ENCODE data around the gene TEAD1.
"Not testable (repeated sequence)": the region's sequence is repeated elsewhere in the genome, so short reads cannot be mapped to it uniquely, and the experiment has no call there.

Gene TEAD1

GRCh38 chr11:12744826-12745502, 70.7 kb downstream of the TEAD1 start:
- DNase-seq = no peak

- no peak for DNase-seq
These were observed 71.6 kb downstream of the TEAD1 start for GRCh38 chr11:12745787-12746186.

DNA sequence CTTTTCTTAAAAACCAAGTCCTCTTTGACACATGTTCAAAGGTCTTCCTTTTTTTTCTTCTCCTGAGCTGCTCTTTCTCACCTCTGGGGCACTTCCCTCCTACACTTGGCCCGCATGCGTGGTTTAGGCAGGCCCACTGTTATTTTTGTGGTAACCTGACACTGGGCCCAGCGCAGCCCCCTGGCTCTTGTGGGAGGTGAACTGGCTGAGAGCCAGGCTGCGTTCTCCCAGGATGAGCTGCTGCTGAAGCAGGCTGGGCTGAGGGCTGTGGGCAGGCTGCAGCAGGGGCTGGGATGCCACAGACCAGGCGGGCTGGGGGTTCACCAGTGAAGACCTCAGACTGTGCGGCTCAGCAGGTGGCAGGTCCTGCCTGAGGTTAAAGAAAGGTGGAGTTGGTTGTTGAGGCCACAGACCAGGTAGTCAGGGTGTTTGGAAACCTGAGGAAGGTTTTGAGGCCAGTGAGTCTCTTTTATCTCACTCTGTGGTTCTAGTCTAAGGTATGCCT, 72.4 kb downstream of the TEAD1 start:
- no peak for DNase-seq

- no peak for DNase-seq
These were observed 74.3 kb downstream of the TEAD1 start for GRCh38 chr11:12748561-12748960.

- no peak for DNase-seq
These were observed 75.2 kb downstream of the TEAD1 start for GRCh38 chr11:12749442-12749841.

DNA sequence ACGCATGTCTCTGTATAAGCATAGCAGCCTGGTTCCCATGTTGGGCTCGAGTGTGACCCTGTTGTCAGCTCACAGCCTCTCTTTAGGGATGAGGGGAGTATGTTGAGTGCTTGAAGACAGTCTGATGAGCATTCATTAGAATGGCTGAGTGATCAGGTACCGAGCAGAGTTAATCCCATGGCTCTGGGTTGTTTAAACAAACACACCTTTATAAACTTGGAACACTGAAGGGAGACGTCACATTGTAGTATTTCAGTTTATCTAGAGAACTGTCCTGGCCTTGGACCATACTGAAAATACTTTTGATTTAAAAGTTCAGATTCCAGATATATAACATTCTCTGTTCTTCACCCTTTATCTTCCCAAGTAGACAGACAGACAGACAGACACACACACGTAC, 76.0 kb downstream of the TEAD1 start:
- no peak for DNase-seq

DNA sequence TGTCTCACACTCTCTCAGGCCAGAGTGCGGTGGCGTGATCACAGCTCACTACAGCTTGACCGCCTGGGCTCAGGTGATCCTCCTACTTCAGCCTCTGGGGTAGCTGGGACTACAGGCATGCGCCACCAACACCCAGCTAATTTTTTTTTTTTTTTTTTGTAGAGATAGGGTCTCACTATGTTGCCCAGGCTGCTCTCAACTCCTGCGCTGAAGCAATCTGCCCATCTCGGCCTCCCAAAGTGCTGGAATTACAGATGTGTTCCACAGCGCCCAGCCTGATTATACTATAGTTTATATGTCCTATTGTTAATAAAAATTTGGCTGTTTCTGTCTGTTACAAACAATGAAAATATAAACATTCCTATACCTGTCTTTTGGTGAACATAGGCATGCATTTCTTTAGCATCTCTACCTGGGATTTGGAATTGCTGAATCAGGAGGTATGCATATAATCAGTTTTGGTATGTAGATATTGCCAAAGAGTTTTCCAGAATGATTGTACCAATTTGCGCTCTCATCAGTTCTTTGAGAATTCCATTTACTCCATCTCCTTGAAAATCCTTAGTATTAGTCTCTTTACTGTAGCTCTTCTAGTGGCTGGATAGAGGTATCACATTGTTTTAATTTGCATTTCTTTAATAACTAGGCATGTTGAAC, 78.8 kb downstream of the TEAD1 start:
- no peak for DNase-seq

- no peak for DNase-seq
These were observed 79.8 kb downstream of the TEAD1 start for GRCh38 chr11:12754021-12754420.

DNA sequence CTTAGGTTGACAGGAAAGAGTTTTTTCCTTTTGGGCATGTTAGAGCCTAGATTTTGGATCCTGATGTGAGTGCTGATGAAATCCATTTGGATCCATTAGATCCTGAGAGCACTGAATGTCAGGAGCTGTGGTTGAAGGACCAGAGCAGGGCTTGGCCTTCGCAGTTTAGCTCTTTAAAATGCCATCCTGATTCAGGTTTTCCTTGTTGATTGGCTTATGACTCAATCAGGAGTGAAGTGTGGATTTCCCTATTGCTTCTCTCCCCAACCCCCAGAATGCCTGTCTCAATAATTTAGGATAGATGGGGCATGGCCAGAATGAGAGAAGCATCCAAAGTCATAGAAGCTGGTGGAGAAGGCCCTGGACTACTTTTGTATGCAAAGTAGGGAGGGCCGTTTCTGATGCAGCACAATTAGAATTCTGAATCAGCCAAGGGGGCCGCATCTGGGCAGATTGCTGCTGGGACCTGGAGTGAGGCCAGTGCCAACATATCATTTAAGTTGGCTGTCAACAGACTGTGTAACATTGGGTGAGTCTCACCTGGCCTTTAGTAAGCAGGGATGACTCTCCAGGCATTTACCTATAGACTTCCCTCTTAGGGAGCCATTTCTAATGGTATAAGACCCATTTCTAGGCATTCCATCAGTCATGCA, 80.5 kb downstream of the TEAD1 start:
- no peak for DNase-seq

- no peak for DNase-seq
These were observed 81.6 kb downstream of the TEAD1 start for GRCh38 chr11:12755510-12756453.

- no peak for DNase-seq
These were observed 82.2 kb downstream of the TEAD1 start for GRCh38 chr11:12756454-12756806.

DNA sequence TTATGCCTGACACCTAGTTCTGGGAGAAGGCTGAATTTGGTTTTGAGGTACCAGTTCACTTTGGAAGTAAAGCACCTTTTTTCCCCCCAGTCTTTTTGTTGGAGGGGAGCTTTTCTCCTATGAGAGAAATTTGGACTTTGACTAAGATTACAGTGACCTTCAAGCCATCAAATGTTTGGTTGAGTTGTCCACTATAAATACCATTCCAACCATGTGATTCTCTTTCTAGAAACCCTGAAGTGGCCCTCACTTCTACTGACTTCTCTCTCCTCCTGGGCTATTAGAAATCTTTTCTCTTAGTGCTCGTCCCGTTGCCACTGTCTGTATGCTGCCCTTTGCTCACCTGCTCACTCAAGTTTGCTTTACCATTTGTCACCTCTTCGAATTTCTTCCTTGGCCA, 82.6 kb downstream of the TEAD1 start:
- DNase-seq = no peak

GRCh38 chr11:12757416-12757815, 83.2 kb downstream of the TEAD1 start:
- no peak for DNase-seq

DNA sequence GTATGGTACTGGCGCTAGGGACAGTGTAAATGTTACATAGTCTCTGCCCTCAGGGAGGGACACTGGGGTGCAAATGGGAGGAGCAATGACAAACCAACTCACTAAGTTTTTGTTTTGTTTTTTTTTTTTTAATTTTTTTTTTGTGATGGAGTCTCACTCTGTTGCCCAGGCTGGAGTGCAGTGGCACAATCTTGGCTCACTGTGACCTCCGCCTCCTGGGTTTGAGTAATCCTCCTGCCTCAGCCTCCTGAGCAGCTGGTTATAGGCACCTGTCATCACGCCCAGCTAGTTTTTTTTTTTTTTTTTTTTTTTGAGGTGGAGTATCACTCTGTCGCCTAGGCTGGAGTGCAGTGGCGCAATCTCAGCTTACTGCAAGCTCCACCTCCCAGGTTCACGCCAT, 83.9 kb downstream of the TEAD1 start:
- not testable (repeated sequence) for DNase-seq

- DNase-seq = no peak
These were observed 86.8 kb downstream of the TEAD1 start for GRCh38 chr11:12761029-12761428.

DNA sequence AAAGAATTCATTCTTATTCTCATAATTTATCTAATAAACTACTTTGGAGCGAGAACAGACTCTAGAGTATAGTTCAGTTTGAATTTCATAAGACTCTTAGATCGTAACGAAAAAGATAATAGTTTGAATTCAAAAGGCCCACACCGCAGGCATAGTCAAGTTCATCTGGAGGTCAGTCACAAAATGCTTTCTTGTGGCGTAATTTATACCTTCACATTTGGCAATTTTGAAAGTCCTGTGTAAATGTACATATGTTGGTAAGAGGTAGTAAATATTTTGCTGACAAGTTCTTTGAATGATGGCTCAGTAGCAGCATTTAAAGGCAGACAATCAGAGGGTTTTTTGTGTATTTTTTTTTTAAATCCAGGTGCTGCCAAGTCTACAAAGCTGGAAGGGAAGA, 88.1 kb downstream of the TEAD1 start:
- no peak for DNase-seq

GRCh38 chr11:12762696-12763324, 88.6 kb downstream of the TEAD1 start:
- no peak for DNase-seq

DNA sequence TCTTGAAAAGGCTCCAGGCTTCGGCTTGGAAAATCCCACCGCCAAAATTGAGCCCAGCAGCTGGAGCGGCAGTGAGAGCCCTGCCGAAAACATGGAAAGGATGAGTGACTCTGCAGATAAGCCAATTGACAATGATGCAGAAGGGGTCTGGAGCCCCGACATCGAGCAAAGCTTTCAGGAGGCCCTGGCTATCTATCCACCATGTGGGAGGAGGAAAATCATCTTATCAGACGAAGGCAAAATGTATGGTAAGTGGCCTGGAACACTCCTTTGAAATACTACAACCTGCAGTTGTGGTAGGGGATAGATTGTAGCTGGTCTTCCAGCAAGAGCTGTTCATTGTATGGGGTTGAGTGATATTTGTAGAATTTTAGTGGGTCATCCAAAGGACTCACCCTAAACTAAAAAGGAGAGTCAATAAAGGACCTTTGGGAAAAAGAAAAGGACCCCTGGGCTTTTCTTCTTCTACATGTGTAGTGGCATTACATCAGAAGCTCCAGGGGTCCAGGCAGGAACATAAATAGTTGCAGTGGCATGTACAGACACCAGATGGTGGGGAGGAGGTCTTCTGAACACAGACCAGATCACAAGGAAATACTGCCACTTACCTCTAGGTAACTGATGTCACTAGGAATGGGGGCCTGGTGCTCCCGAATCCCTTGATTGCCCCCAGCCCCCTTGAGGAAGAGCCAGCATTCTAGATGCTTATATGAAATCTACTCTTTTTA, 90.1 kb downstream of the TEAD1 start:
- DNase-seq = no peak

GRCh38 chr11:12765428-12765827, 91.2 kb downstream of the TEAD1 start:
- no peak for DNase-seq

- no peak for DNase-seq
These were observed 92.8 kb downstream of the TEAD1 start for GRCh38 chr11:12767027-12767426.

GRCh38 chr11:12767577-12767976, 93.4 kb downstream of the TEAD1 start:
- no peak for DNase-seq
